GM06990 (cell line): ENCODE data around the gene MMP11.

Experiments used
- DNase-seq: peaks from one replicate; pipeline ENCODE4 v3.0.0-alpha.2; 2011; ENCODE audit not compliant: insufficient read length; ENCODE audit errors: extremely low read depth
- H3K27me3 ChIP-seq: replicated peaks from 2 replicates; pipeline ENCODE4 v1.6.0; 2011; ENCODE audit warnings: low read length; ENCODE audit not compliant: control insufficient read depth, insufficient read depth
- H3K36me3 ChIP-seq: 2 replicates; pipeline ENCODE4 v1.5.1; 2011; ENCODE audit warnings: low read length; ENCODE audit not compliant: control insufficient read depth, insufficient read depth
- H3K4me3 ChIP-seq: replicated peaks from 2 replicates; pipeline ENCODE4 v1.5.1; 2011; ENCODE audit warnings: low read depth, mild to moderate bottlenecking, control low read depth, low read length
- TF ChIP-seq, protein P1 (sequence below): IDR thresholded peaks from 2 replicates; pipeline ENCODE4 v1.5.1; 2011; ENCODE audit warnings: low read length, control low read depth, mild to moderate bottlenecking, inconsistent platforms; ENCODE audit not compliant: insufficient read depth, poor library complexity, severe bottlenecking

The MMP11 gene

DNA sequence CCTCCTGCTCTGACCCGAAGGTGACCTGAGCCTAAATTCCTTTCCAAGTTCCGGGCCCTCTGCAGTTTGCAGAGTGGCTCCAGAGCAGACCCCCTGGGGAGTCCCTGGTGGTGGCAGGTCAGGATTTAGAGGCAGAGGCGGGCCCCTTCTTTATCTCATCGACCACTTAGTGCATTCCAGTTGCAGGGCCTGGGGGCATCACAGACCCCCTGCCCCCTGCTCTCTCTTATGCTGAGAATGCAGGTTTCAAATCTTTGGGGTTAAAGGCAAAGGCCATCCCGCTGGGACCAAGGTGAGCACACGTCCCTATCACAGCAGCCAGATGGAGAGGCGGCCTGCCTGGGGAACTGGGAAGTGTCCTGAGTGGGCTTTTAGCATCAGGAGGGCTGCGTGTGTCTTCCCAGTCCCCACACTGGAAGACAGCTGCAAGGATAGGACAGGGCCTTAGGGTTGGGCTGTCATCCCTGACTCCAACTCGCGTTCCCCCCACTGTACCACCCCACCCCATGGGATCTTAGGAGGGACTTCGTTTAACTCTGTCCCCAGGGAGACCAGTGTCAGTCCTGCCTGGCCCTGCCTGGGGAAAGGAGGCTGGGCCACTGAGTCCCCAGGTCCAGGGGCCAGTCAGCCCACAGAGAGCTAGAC lies 54.8 kb downstream of the MMP11 start:
- Histone ChIP-seq H3K27me3 (no peaks in the 10 kb centered on the region), H3K36me3 (peaks cover 48% of the 10 kb centered on the region), H3K4me3 (no peak overlapping the region)
- TF ChIP-seq, protein P1, sequence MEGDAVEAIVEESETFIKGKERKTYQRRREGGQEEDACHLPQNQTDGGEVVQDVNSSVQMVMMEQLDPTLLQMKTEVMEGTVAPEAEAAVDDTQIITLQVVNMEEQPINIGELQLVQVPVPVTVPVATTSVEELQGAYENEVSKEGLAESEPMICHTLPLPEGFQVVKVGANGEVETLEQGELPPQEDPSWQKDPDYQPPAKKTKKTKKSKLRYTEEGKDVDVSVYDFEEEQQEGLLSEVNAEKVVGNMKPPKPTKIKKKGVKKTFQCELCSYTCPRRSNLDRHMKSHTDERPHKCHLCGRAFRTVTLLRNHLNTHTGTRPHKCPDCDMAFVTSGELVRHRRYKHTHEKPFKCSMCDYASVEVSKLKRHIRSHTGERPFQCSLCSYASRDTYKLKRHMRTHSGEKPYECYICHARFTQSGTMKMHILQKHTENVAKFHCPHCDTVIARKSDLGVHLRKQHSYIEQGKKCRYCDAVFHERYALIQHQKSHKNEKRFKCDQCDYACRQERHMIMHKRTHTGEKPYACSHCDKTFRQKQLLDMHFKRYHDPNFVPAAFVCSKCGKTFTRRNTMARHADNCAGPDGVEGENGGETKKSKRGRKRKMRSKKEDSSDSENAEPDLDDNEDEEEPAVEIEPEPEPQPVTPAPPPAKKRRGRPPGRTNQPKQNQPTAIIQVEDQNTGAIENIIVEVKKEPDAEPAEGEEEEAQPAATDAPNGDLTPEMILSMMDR, result no peak
- DNase-seq, result no peak

DNA sequence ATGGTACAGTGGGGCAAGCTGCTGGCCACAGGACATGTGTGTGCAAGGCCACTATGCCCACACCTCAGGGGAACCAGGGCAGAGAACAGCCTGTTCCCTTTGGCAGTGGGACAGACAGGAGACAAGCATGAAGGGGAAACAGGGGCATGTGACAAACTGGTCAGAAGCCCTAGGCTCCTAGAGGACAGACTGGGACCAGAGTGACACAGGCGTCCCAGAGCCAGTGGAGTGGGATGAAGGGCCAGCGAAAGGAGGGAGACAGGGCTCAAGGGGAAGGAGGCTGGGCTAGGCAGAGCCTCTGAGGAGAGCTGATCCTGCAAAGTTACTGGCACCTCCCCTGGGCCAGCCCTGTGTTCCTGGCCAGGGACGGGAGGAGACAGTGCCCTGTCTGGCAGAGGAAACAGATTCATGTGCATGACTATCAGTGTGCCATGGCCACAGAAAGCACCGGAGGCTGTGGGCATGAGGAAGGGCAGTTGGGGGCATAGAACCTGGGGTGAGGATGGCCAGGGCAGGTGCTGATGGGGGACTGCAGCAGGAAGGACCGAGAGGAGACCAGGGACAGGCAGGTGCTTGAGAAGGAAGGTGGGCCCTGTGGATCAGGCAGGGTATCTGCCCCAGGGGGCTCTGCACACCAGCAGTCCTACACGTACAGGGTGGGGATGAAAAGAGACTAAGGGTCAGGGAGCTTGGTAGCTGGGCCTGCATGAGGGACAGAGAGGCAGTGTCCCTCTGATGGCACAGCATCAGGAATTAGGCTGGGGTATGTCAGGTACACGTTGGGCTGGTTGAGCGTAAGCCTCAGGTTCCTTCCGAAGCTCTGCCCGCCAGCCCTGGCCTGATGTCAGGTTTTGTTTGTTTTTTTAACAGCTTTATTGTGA lies 56.4 kb downstream of the MMP11 start:
- H3K36me3 ChIP-seq, result peaks cover 52% of the 10 kb centered on the region
- DNase-seq, result no peak
- H3K27me3 ChIP-seq, result no peaks in the 10 kb centered on the region
- no peak overlapping the region for H3K4me3 ChIP-seq
- TF ChIP-seq, protein P1, result no peak

DNA sequence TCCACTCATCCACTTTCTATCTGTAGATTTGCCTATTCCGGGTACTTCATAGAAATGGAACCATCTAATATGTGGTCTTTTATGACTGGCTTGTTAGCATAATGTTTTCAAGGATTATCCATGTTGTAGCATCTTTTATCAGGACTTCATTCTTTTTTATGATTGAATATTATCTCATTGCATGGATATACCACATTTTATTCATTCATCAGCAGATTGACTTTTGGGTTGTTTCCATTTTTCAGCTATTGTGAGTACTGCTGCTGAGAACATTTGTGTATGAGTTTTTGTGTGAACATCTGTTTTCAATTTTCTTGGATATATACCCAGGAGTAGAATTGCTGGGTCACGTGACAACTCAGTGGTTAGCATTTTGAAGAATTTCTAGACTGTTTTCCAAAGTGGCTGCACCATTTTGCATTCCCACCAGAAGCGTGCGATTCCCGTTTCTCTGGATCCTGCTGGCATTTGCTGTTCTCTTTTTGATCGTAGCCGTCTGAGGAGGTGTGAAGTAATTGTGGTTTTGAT lies 57.3 kb downstream of the MMP11 start:
- H3K27me3 ChIP-seq, result no peaks in the 10 kb centered on the region
- H3K36me3 ChIP-seq, result peaks cover 49% of the 10 kb centered on the region
- TF ChIP-seq, protein P1, result no peak
- DNase-seq, result no peak
- H3K4me3 ChIP-seq, result no peak overlapping the region

GRCh38 chr22:23831261-23831660 lies 58.6 kb downstream of the MMP11 start:
- TF ChIP-seq, protein P1, result no peak
- Histone ChIP-seq H3K27me3 (no peaks in the 10 kb centered on the region), H3K4me3 (no peak overlapping the region), H3K36me3 (peaks cover 49% of the 10 kb centered on the region)
- no peak for DNase-seq

DNA sequence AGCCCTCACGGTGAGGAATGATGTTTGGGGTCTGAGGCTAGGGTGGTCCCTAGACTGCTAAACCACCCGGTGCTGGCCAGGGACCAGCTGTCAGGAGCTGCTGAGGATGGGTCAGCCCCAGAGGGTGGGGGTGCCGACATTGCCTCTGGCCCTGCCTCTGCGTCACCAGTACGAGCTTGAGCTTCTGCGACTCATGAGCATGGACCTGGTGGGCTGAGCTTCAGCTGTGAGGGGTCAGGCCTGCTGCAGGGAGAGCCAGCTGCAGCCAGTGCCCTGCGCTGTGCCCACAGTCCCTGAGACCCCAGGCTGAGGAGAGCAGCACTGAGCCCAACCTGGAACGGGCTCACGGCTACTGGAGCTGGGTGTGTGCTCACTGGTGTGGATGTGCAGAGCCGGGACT lies 59.1 kb downstream of the MMP11 start:
- no peak for DNase-seq
- H3K4me3 ChIP-seq, result no peak overlapping the region
- TF ChIP-seq, protein P1, result no peak
- H3K36me3 ChIP-seq, result peaks cover 45% of the 10 kb centered on the region
- H3K27me3 ChIP-seq, result no peaks in the 10 kb centered on the region
